ENCODE results near the gene PFKFB4. TPM values are rescaled to one million over a fixed set of nuclear protein-coding genes. Genes with fewer than 3 reads are reported as not detected.
A peak's percentile ranks its signal among the peaks of the same experiment; 100 is the strongest.

Gene PFKFB4
- total RNA-seq, 2 donors from 2014 or later, result 12.6 to 19.0 TPM

- Mint-ChIP-seq H3K4me1 (no peaks in the 10 kb centered on the region), H3K27ac (no peak overlapping the region), H3K9me3 (no peaks in the 10 kb centered on the region), H3K36me3 (ENCODE audit: low read depth) (peaks cover 12% of the 10 kb centered on the region), H3K27me3 (ENCODE audit: insufficient read depth) (no peaks in the 10 kb centered on the region), H3K4me3 (no peak overlapping the region)
- Histone ChIP-seq H3K9me3 (ENCODE audit: control insufficient read depth, low read length) (no peaks in the 10 kb centered on the region), H3K9ac (ENCODE audit: extremely low read depth, low read length, poor library complexity, severe bottlenecking) (no peak overlapping the region), H3K4me1 (ENCODE audit: control insufficient read depth, insufficient read depth, low read length) (no peaks in the 10 kb centered on the region), H3K36me3 (ENCODE audit: control insufficient read depth, insufficient read depth, low read length) (no peaks in the 10 kb centered on the region), H3K27ac (ENCODE audit: low read depth, low read length) (no peak overlapping the region), H3K27me3 (ENCODE audit: control insufficient read depth, insufficient read depth, low read length, poor library complexity, severe bottlenecking) (no peaks in the 10 kb centered on the region), H3K4me3 (ENCODE audit: low read length) (no peak overlapping the region)
- no peak for TF ChIP-seq CTCF (conservative IDR thresholded peaks at IDR 0.05)
- WGBS, 2 experiments (ENCODE audit: insufficient coverage in 1 of 2, insufficient read length in 1 of 2), result 92 to 95% methylated on average over 6 to 9 of the region's 9 CpGs
- DNase-seq, result no peak
Measured at GRCh38 chr3:48524970-48525369, 31.6 kb downstream of the PFKFB4 start.

GRCh38 chr3:48521635-48522034, 35.0 kb downstream of the PFKFB4 start:
- Histone ChIP-seq H3K27ac (ENCODE audit: low read depth, low read length) (no peak overlapping the region), H3K4me3 (ENCODE audit: low read length) (no peak overlapping the region), H3K4me1 (ENCODE audit: control insufficient read depth, insufficient read depth, low read length) (no peaks in the 10 kb centered on the region), H3K36me3 (ENCODE audit: control insufficient read depth, insufficient read depth, low read length) (no peaks in the 10 kb centered on the region), H3K9ac (ENCODE audit: extremely low read depth, low read length, poor library complexity, severe bottlenecking) (no peak overlapping the region), H3K9me3 (ENCODE audit: control insufficient read depth, low read length) (no peaks in the 10 kb centered on the region), H3K27me3 (ENCODE audit: control insufficient read depth, insufficient read depth, low read length, poor library complexity, severe bottlenecking) (no peaks in the 10 kb centered on the region)
- DNase-seq, result no peak
- no peak for TF ChIP-seq CTCF (conservative IDR thresholded peaks at IDR 0.05)
- Mint-ChIP-seq H3K36me3 (ENCODE audit: low read depth) (no peaks in the 10 kb centered on the region), H3K9me3 (no peaks in the 10 kb centered on the region), H3K27ac (no peak overlapping the region), H3K4me3 (no peak overlapping the region), H3K27me3 (ENCODE audit: insufficient read depth) (no peaks in the 10 kb centered on the region), H3K4me1 (no peaks in the 10 kb centered on the region)
- WGBS, 2 experiments (ENCODE audit: insufficient coverage in 1 of 2, insufficient read length in 1 of 2), result 90% methylated on average over 6 of the region's 6 CpGs; no CpG with 5 or more reads in 1 of the 2 experiments

GRCh38 chr3:48519277-48519643, 37.3 kb downstream of the PFKFB4 start:
- Mint-ChIP-seq H3K4me3 (no peak overlapping the region), H3K27ac (no peak overlapping the region), H3K27me3 (ENCODE audit: insufficient read depth) (no peaks in the 10 kb centered on the region), H3K4me1 (no peaks in the 10 kb centered on the region), H3K36me3 (ENCODE audit: low read depth) (no peaks in the 10 kb centered on the region), H3K9me3 (no peaks in the 10 kb centered on the region)
- DNase-seq, result no peak
- H3K9ac ChIP-seq (ENCODE audit: extremely low read depth, low read length, poor library complexity, severe bottlenecking), result no peak overlapping the region
- WGBS, 2 experiments (ENCODE audit: insufficient coverage in 1 of 2, insufficient read length in 1 of 2), result 94 to 98% methylated on average over 7 to 9 of the region's 9 CpGs
- H3K36me3 ChIP-seq (ENCODE audit: control insufficient read depth, insufficient read depth, low read length), result no peaks in the 10 kb centered on the region
- TF ChIP-seq CTCF (conservative IDR thresholded peaks at IDR 0.05), result no peak
- peak overlapping the region; percentile 32 for H3K27ac ChIP-seq (ENCODE audit: low read depth, low read length)
- no peaks in the 10 kb centered on the region for H3K27me3 ChIP-seq (ENCODE audit: control insufficient read depth, insufficient read depth, low read length, poor library complexity, severe bottlenecking)
- no peaks in the 10 kb centered on the region for H3K4me1 ChIP-seq (ENCODE audit: control insufficient read depth, insufficient read depth, low read length)
- H3K9me3 ChIP-seq (ENCODE audit: control insufficient read depth, low read length), result no peaks in the 10 kb centered on the region
- H3K4me3 ChIP-seq (ENCODE audit: low read length), result no peak overlapping the region

Data from endodermal cell (in vitro differentiated cells).